ENCODE data around the gene TRPM8. TPM values are rescaled to one million over a fixed set of nuclear protein-coding genes. Genes with fewer than 3 reads are reported as not detected.

Gene TRPM8
- total and polyA plus RNA-seq, 2 experiments from 2014 or later = not detected

DNA sequence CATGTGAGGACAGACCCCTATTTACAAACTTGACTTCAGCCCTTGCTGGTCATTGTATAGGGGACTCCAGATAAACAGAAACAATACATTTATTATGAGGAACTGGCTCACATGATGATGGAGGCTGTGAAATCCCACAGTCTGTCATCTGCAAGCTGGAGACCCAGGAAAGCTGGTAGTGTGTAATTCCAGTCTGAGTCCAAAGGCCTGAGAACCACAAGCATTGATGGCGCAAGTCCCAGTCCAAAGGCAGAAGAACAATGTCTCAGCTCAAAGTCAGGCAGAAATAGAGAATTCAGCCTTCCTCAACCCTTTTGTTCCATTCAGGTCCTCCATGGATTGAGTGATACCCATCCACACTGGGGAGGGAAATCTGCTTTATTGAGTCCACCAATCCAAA is 105.3 kb downstream of the TRPM8 start:
- H3K9me3 ChIP-seq (ENCODE audit: low read depth) = no peaks in the 10 kb centered on the region
- no peak for DNase-seq
- no peaks in the 10 kb centered on the region for H3K36me3 ChIP-seq (ENCODE audit: low read depth)
- H4K20me1 ChIP-seq (ENCODE audit: insufficient read depth) = no peaks in the 10 kb centered on the region
- in situ Hi-C loops (cut with MboI) = no loop called here
- WGBS, 2 experiments (ENCODE audit: low coverage in 1 of 2, low lambda C conversion rate in 2 of 2, missing lambda C conversion rate in 2 of 2) = 95 to 100% methylated on average over 1 of the region's 1 CpG
- H3K9ac ChIP-seq = no peak overlapping the region
- H3K79me2 ChIP-seq (ENCODE audit: insufficient read depth) = no peaks in the 10 kb centered on the region
- H3K9me2 ChIP-seq (ENCODE audit: insufficient read depth) = no peaks in the 10 kb centered on the region
- H3K27ac ChIP-seq = no peak overlapping the region
- no peak overlapping the region for H2AFZ ChIP-seq
- H3K27me3 ChIP-seq (replicated peaks; ENCODE audit: insufficient read depth) = peaks cover 21% of the 10 kb centered on the region
- H3F3A ChIP-seq (ENCODE audit: insufficient read depth) = no peaks in the 10 kb centered on the region
- TF ChIP-seq EZH2phosphoT487 (IDR thresholded peaks at IDR 0.05; ENCODE audit: insufficient read depth, low read depth) (no peak), EZH2 (IDR thresholded peaks at IDR 0.05; ENCODE audit: insufficient read depth, poor library complexity, severe bottlenecking) (no peak)
- no peak overlapping the region for H3K4me2 ChIP-seq (ENCODE audit: unreplicated experiment)
- H3K4me3 ChIP-seq = no peak overlapping the region
- H3K4me1 ChIP-seq (ENCODE audit: insufficient read depth) = peaks cover 4% of the 10 kb centered on the region; the same call in 1 of the 2 replicates

DNA sequence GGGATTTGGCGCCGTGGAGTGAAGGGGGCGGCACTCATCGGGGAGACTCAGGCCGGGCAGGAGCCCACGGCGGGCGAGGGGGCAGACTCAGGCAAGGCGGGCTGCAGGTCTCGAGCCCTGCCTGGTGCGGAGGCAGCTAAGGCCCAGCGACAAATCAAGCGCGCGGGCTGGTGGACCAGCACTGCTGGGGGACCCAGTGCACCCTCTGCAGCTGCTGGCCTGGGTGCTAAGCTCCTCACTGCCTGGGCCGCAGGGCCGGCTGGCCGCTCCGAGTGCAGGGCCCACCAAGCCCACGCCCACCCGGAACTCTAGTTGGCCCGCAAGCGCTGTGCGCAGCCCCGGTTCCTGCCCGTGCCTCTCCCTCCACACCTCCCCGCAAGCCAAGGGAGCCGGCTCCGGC is 107.1 kb downstream of the TRPM8 start:
- H3F3A ChIP-seq (ENCODE audit: insufficient read depth) = no peaks in the 10 kb centered on the region
- H3K4me3 ChIP-seq = no peak overlapping the region
- no peak overlapping the region for H2AFZ ChIP-seq
- no peaks in the 10 kb centered on the region for H3K9me2 ChIP-seq (ENCODE audit: insufficient read depth)
- WGBS, 2 experiments (ENCODE audit: low coverage in 1 of 2, low lambda C conversion rate in 2 of 2, missing lambda C conversion rate in 2 of 2) = 91 to 95% methylated on average over 23 to 29 of the region's 29 CpGs
- H3K4me2 ChIP-seq (ENCODE audit: unreplicated experiment) = no peak overlapping the region
- H3K36me3 ChIP-seq (ENCODE audit: low read depth) = no peaks in the 10 kb centered on the region
- no peaks in the 10 kb centered on the region for H3K79me2 ChIP-seq (ENCODE audit: insufficient read depth)
- in situ Hi-C loops (cut with MboI) = no loop called here
- no peaks in the 10 kb centered on the region for H3K9me3 ChIP-seq (ENCODE audit: low read depth)
- no peaks in the 10 kb centered on the region for H4K20me1 ChIP-seq (ENCODE audit: insufficient read depth)
- no peak for DNase-seq
- no peak for TF ChIP-seq EZH2 (IDR thresholded peaks at IDR 0.05; ENCODE audit: insufficient read depth, poor library complexity, severe bottlenecking)
- no peak for TF ChIP-seq EZH2phosphoT487 (IDR thresholded peaks at IDR 0.05; ENCODE audit: insufficient read depth, low read depth)
- H3K27me3 ChIP-seq (replicated peaks; ENCODE audit: insufficient read depth) = peaks cover 23% of the 10 kb centered on the region
- H3K9ac ChIP-seq = no peak overlapping the region
- H3K4me1 ChIP-seq (ENCODE audit: insufficient read depth) = peaks cover 4% of the 10 kb centered on the region; the same call in 1 of the 2 replicates
- H3K27ac ChIP-seq = no peak overlapping the region

DNA sequence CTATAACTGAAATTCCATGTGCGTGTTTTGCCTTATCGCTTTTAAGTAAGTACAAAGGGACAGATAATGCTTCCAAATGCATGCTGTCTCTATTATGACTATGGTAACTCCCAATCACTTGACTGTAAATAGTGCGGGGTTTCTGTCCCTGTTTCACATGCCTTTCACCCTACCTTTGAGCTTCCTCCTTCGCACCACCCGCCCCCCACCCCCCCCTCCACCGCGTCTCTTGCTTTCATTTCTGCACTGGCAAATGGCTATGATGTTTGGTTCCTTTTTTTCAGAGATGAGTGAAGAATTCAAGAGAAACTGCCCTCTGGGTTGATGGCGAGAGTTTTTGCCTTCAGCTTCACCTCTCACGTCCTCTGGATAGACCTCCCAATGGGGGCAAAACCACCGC is 108.3 kb downstream of the TRPM8 start:
- Histone ChIP-seq H3K27me3 (replicated peaks; ENCODE audit: insufficient read depth) (peaks cover 18% of the 10 kb centered on the region), H3K9me2 (ENCODE audit: insufficient read depth) (no peaks in the 10 kb centered on the region), H4K20me1 (ENCODE audit: insufficient read depth) (no peaks in the 10 kb centered on the region), H3K27ac (no peak overlapping the region), H3K36me3 (ENCODE audit: low read depth) (no peaks in the 10 kb centered on the region), H3K9ac (no peak overlapping the region), H3F3A (ENCODE audit: insufficient read depth) (no peaks in the 10 kb centered on the region), H3K79me2 (ENCODE audit: insufficient read depth) (no peaks in the 10 kb centered on the region), H3K4me1 (ENCODE audit: insufficient read depth) (peaks cover 4% of the 10 kb centered on the region; the same call in 1 of the 2 replicates), H3K4me3 (peak overlapping the region; percentile 65), H2AFZ (peak overlapping the region; percentile 55; the same call in 1 of the 2 replicates), H3K9me3 (ENCODE audit: low read depth) (no peaks in the 10 kb centered on the region), H3K4me2 (ENCODE audit: unreplicated experiment) (peak overlapping the region; percentile 76)
- no peak for TF ChIP-seq EZH2phosphoT487 (IDR thresholded peaks at IDR 0.05; ENCODE audit: insufficient read depth, low read depth)
- TF ChIP-seq EZH2 (IDR thresholded peaks at IDR 0.05; ENCODE audit: insufficient read depth, poor library complexity, severe bottlenecking) = no peak
- in situ Hi-C loops (cut with MboI) = no loop called here
- peak; percentile 9 for DNase-seq
- 4 to 6% methylated on average over 10 of the region's 10 CpGs for WGBS, 2 experiments (ENCODE audit: low coverage in 1 of 2, low lambda C conversion rate in 2 of 2, missing lambda C conversion rate in 2 of 2)

DNA sequence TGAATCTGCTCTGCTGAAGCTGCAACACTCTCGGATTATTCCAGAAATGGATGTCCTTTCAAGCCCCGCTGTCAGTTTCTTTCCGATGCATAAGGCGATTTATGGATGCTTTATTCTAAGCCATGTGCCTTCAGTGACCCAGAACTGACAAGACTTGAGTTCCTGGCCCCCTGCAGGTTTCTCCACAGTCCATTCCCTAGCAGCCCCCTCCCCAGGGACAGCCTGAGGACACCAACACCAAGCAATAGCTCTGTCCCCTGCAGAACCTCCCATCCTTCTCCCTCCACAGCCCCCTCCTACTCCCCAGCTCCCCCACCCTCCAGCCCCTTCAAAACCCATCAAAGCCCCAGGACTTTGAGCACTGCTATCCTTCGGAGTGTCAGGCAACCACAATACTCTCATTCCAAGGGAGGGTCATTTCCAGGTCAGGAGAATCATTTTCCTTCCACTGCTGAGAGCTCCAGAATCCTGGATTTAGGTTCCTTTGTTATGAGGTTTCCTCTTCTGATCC is 108.8 kb downstream of the TRPM8 start:
- in situ Hi-C loops (cut with MboI) = no loop called here
- Histone ChIP-seq H3K79me2 (ENCODE audit: insufficient read depth) (no peaks in the 10 kb centered on the region), H2AFZ (peak overlapping the region; percentile 55; the same call in 1 of the 2 replicates), H3K4me3 (peak overlapping the region; percentile 65), H3K27ac (no peak overlapping the region), H3K4me1 (ENCODE audit: insufficient read depth) (peaks cover 5% of the 10 kb centered on the region), H3K9ac (no peak overlapping the region), H3K4me2 (ENCODE audit: unreplicated experiment) (peak overlapping the region; percentile 76), H3K9me2 (ENCODE audit: insufficient read depth) (no peaks in the 10 kb centered on the region), H3K36me3 (ENCODE audit: low read depth) (no peaks in the 10 kb centered on the region), H4K20me1 (ENCODE audit: insufficient read depth) (no peaks in the 10 kb centered on the region), H3F3A (ENCODE audit: insufficient read depth) (peaks cover under 1% of the 10 kb centered on the region; the same call in 1 of the 2 replicates), H3K9me3 (ENCODE audit: low read depth) (no peaks in the 10 kb centered on the region), H3K27me3 (replicated peaks; ENCODE audit: insufficient read depth) (peaks cover 16% of the 10 kb centered on the region)
- WGBS, 2 experiments (ENCODE audit: low coverage in 1 of 2, low lambda C conversion rate in 2 of 2, missing lambda C conversion rate in 2 of 2) = 15 to 23% methylated on average over 5 of the region's 5 CpGs
- peak; percentile 11 for DNase-seq
- TF ChIP-seq EZH2phosphoT487 (IDR thresholded peaks at IDR 0.05; ENCODE audit: insufficient read depth, low read depth) (no peak), EZH2 (IDR thresholded peaks at IDR 0.05; ENCODE audit: insufficient read depth, poor library complexity, severe bottlenecking) (no peak)

All from GM23248 (cell line).